ENCODE measurements around the gene CAGE1. TPM values are rescaled to one million over a fixed set of nuclear protein-coding genes. Genes with fewer than 3 reads are reported as not detected.

The CAGE1 gene
- total and polyA plus RNA-seq, 2 experiments from 2014 or later = 0.07 TPM; not detected in 1

DNA sequence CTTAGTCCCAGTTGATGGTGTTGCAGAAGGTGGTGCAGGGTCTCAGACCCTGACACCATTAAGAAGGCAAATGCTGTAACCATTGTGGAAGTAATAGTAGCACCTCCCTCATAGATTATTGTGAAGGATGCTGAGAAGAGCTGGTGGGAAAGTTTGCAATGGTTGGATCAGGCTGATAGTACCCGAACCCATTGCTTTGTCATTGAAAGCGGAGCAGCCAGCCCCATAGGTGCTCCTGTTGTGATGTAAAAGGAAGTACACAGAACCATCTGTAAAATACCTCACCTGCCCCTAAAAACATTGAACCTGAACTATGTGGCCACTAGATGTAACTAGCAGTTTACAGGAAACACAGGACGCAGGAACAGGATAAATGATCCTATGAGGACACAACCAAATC is 31.5 kb upstream of the CAGE1 start:
- peak overlapping the region; percentile 73; the same call in 1 of the 2 replicates for H3K27ac ChIP-seq (ENCODE audit: low read depth)
- no peak overlapping the region for H3K4me3 Mint-ChIP-seq
- peaks cover 14% of the 10 kb centered on the region for H3K4me1 ChIP-seq (ENCODE audit: insufficient read depth)
- H3F3A ChIP-seq (replicated peaks; ENCODE audit: low read depth) = no peaks in the 10 kb centered on the region
- H3K9me3 Mint-ChIP-seq = no peaks in the 10 kb centered on the region; the same call in 2 of the 3 replicates
- no peaks in the 10 kb centered on the region for H3K79me2 ChIP-seq (replicated peaks; ENCODE audit: insufficient read depth)
- no peak overlapping the region for H3K4me3 ChIP-seq
- peak; percentile 35 for DNase-seq (ENCODE audit: low spot score)
- no peaks in the 10 kb centered on the region for H3K9me2 ChIP-seq (ENCODE audit: insufficient read depth)
- no peaks in the 10 kb centered on the region for H3K27me3 ChIP-seq (ENCODE audit: insufficient read depth)
- H3K4me1 Mint-ChIP-seq = peaks cover 12% of the 10 kb centered on the region; the same call in 2 of the 3 replicates
- H3K4me2 ChIP-seq = peak overlapping the region; percentile 37
- H3K36me3 Mint-ChIP-seq (ENCODE audit: low read depth) = peaks cover 21% of the 10 kb centered on the region; the same call in 2 of the 3 replicates
- H3K27me3 Mint-ChIP-seq (ENCODE audit: insufficient read depth, low read depth, poor library complexity) = no peaks in the 10 kb centered on the region
- peak overlapping the region; percentile 57; the same call in 1 of the 2 replicates for H3K27ac Mint-ChIP-seq
- peak; percentile 88 for ATAC-seq
- H2AFZ ChIP-seq = no peak overlapping the region
- H4K20me1 ChIP-seq (replicated peaks; ENCODE audit: insufficient read depth) = no peaks in the 10 kb centered on the region
- no peak for TF ChIP-seq EZH2 (IDR thresholded peaks at IDR 0.05; ENCODE audit: low read depth, unreplicated experiment)
- TF ChIP-seq, protein P1, sequence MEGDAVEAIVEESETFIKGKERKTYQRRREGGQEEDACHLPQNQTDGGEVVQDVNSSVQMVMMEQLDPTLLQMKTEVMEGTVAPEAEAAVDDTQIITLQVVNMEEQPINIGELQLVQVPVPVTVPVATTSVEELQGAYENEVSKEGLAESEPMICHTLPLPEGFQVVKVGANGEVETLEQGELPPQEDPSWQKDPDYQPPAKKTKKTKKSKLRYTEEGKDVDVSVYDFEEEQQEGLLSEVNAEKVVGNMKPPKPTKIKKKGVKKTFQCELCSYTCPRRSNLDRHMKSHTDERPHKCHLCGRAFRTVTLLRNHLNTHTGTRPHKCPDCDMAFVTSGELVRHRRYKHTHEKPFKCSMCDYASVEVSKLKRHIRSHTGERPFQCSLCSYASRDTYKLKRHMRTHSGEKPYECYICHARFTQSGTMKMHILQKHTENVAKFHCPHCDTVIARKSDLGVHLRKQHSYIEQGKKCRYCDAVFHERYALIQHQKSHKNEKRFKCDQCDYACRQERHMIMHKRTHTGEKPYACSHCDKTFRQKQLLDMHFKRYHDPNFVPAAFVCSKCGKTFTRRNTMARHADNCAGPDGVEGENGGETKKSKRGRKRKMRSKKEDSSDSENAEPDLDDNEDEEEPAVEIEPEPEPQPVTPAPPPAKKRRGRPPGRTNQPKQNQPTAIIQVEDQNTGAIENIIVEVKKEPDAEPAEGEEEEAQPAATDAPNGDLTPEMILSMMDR (conservative IDR thresholded peaks at IDR 0.05; ENCODE audit: low read depth in 2 of 2) = peak in 1 of 2 experiments; percentile 32; a peak in 1 of 4 replicates
- peaks cover 23% of the 10 kb centered on the region; the same call in 1 of the 2 replicates for H3K36me3 ChIP-seq (ENCODE audit: insufficient read depth)

DNA sequence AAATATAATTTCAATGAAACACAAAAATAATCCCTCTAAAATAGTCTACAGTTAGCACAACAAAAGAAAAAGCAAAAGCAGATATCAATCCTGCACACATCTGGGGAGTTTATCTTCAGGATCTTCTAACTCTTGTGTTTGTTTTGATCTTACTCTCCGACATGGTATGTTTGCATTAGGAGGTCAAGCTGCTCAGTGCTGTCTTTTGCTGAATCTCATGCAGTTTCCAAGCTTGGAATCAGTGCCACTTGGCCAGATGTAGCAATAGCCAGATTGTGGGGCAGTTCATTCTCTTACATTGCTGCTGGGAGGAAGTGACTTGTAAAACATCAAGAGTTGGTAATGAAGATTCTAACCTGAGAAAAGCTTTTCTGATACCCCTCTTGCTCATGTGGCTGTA is 29.5 kb upstream of the CAGE1 start:
- H3K36me3 Mint-ChIP-seq (ENCODE audit: low read depth) = peaks cover 39% of the 10 kb centered on the region
- no peak for DNase-seq (ENCODE audit: low spot score)
- no peak for TF ChIP-seq EZH2 (IDR thresholded peaks at IDR 0.05; ENCODE audit: low read depth, unreplicated experiment)
- TF ChIP-seq, protein P2, sequence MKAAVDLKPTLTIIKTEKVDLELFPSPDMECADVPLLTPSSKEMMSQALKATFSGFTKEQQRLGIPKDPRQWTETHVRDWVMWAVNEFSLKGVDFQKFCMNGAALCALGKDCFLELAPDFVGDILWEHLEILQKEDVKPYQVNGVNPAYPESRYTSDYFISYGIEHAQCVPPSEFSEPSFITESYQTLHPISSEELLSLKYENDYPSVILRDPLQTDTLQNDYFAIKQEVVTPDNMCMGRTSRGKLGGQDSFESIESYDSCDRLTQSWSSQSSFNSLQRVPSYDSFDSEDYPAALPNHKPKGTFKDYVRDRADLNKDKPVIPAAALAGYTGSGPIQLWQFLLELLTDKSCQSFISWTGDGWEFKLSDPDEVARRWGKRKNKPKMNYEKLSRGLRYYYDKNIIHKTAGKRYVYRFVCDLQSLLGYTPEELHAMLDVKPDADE (IDR thresholded peaks at IDR 0.05) = no peak
- TF ChIP-seq, protein P1 (conservative IDR thresholded peaks at IDR 0.05; ENCODE audit: low read depth in 2 of 2) = no peak
- Histone ChIP-seq H3K27me3 (ENCODE audit: insufficient read depth) (no peaks in the 10 kb centered on the region), H3K27ac (ENCODE audit: low read depth) (no peak overlapping the region), H4K20me1 (replicated peaks; ENCODE audit: insufficient read depth) (no peaks in the 10 kb centered on the region), H3K4me3 (no peak overlapping the region), H3K9me2 (ENCODE audit: insufficient read depth) (no peaks in the 10 kb centered on the region), H3F3A (replicated peaks; ENCODE audit: low read depth) (no peaks in the 10 kb centered on the region), H3K36me3 (ENCODE audit: insufficient read depth) (peaks cover 41% of the 10 kb centered on the region), H2AFZ (no peak overlapping the region), H3K4me1 (ENCODE audit: insufficient read depth) (peaks cover 14% of the 10 kb centered on the region), H3K79me2 (replicated peaks; ENCODE audit: insufficient read depth) (no peaks in the 10 kb centered on the region), H3K4me2 (no peak overlapping the region)
- H3K4me3 Mint-ChIP-seq = no peak overlapping the region
- H3K27me3 Mint-ChIP-seq (ENCODE audit: insufficient read depth, low read depth, poor library complexity) = no peaks in the 10 kb centered on the region
- H3K27ac Mint-ChIP-seq = no peak overlapping the region
- peaks cover 12% of the 10 kb centered on the region; the same call in 2 of the 3 replicates for H3K4me1 Mint-ChIP-seq
- ATAC-seq = no peak
- H3K9me3 Mint-ChIP-seq = no peaks in the 10 kb centered on the region; the same call in 2 of the 3 replicates
